H1 (cell line): Measurements from ENCODE around the gene CD247. TPM values are rescaled to one million over a fixed set of nuclear protein-coding genes. Genes with fewer than 3 reads are reported as not detected.

Experiments
- EGR1 ChIP-seq: IDR thresholded peaks from 2 replicates; pipeline ENCODE4 v1.6.1; 2011; ENCODE audit warnings: low read depth, low read length, borderline replicate concordance
- PHF8 ChIP-seq: fragments of 200-600 bp; sonication (generic); conservative IDR thresholded peaks from 2 replicates; pipeline ENCODE4 v1.7.1; 2012; ENCODE audit warnings: low read depth, mild to moderate bottlenecking, inconsistent platforms, low read length, moderate library complexity
- RNF2 ChIP-seq: fragments of 200-900, 300-1000 bp; sonication (generic); IDR thresholded peaks from 2 replicates; pipeline ENCODE4 v1.7.1; 2016; ENCODE audit warnings: borderline replicate concordance, low read depth, mild to moderate bottlenecking, antibody characterized with exemption, low read length; ENCODE audit not compliant: poor library complexity, severe bottlenecking; ENCODE audit errors: missing control alignments
- SP1 ChIP-seq: IDR thresholded peaks from 2 replicates; pipeline ENCODE4 v1.6.1; 2011; ENCODE audit warnings: low read depth, low read length
- SP2 ChIP-seq: IDR thresholded peaks from 2 replicates; pipeline ENCODE4 v1.6.1; 2012; ENCODE audit warnings: mild to moderate bottlenecking, low read length, inconsistent platforms
- polyA plus RNA-seq, 7 experiments: library from polyadenylated mRNA; depleted of rRNA in 3 of 7; stranded (reverse) in 5 of 7; unstranded in 2 of 7; fragments of >200 nt in 5 of 7; fragments of 200-250 nt in 2 of 7; gene quantifications; 1 replicate in 5 of 7; 2 replicates in 1 of 7; 4 replicates in 1 of 7; pipeline versions ENCODE4 v1.2.1 to v1.2.3, GENCODE V29; 2011 to 2013; ENCODE audit warnings: missing spikeins in 2 of 7, mixed read lengths in 2 of 7
- total RNA-seq: library from RNA; stranded (reverse); fragmentation: NEBNext Ultra II Directional; extraction: Animal tissue kit (Norgen Biotek cat#: 25700); gene quantifications from 2 replicates; pipeline ENCODE4 v1.2.1, GENCODE V29; 2021
- TF ChIP-seq, protein P1 (sequence below): fragments of 300-600 bp; sonication (generic); IDR thresholded peaks from 2 replicates; pipeline ENCODE4 v1.7.1; 2012; ENCODE audit warnings: low read length, moderate library complexity, mild to moderate bottlenecking, inconsistent platforms; ENCODE audit not compliant: insufficient replicate concordance

CD247 gene
- total and polyA plus RNA-seq, 2 of the 8 experiments (the other 6 are each of a cell fraction or from before 2014, with no cell fraction given) = 2.0 to 2.2 TPM

DNA sequence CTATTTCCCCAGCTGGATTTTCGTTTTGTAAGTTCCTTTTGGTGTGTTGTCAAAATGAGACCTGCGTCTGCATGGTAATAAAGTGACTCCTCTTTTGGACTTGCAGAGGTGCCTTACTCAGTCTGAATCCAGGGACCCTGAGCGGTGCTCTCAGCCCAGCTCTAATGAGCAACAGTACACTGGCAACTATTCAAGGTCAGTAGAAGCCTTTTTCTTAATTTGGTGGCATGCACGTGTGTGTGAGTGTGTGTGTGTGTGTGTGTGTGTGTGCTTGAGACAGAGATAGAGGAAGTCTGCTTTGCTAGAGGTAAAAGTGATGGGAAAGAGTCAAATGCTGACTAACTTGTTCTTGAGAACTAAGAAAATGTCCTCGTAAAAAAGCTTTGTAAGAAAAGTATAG lies 105.4 kb downstream of the CD247 start (continued):
- TF ChIP-seq, protein P1, sequence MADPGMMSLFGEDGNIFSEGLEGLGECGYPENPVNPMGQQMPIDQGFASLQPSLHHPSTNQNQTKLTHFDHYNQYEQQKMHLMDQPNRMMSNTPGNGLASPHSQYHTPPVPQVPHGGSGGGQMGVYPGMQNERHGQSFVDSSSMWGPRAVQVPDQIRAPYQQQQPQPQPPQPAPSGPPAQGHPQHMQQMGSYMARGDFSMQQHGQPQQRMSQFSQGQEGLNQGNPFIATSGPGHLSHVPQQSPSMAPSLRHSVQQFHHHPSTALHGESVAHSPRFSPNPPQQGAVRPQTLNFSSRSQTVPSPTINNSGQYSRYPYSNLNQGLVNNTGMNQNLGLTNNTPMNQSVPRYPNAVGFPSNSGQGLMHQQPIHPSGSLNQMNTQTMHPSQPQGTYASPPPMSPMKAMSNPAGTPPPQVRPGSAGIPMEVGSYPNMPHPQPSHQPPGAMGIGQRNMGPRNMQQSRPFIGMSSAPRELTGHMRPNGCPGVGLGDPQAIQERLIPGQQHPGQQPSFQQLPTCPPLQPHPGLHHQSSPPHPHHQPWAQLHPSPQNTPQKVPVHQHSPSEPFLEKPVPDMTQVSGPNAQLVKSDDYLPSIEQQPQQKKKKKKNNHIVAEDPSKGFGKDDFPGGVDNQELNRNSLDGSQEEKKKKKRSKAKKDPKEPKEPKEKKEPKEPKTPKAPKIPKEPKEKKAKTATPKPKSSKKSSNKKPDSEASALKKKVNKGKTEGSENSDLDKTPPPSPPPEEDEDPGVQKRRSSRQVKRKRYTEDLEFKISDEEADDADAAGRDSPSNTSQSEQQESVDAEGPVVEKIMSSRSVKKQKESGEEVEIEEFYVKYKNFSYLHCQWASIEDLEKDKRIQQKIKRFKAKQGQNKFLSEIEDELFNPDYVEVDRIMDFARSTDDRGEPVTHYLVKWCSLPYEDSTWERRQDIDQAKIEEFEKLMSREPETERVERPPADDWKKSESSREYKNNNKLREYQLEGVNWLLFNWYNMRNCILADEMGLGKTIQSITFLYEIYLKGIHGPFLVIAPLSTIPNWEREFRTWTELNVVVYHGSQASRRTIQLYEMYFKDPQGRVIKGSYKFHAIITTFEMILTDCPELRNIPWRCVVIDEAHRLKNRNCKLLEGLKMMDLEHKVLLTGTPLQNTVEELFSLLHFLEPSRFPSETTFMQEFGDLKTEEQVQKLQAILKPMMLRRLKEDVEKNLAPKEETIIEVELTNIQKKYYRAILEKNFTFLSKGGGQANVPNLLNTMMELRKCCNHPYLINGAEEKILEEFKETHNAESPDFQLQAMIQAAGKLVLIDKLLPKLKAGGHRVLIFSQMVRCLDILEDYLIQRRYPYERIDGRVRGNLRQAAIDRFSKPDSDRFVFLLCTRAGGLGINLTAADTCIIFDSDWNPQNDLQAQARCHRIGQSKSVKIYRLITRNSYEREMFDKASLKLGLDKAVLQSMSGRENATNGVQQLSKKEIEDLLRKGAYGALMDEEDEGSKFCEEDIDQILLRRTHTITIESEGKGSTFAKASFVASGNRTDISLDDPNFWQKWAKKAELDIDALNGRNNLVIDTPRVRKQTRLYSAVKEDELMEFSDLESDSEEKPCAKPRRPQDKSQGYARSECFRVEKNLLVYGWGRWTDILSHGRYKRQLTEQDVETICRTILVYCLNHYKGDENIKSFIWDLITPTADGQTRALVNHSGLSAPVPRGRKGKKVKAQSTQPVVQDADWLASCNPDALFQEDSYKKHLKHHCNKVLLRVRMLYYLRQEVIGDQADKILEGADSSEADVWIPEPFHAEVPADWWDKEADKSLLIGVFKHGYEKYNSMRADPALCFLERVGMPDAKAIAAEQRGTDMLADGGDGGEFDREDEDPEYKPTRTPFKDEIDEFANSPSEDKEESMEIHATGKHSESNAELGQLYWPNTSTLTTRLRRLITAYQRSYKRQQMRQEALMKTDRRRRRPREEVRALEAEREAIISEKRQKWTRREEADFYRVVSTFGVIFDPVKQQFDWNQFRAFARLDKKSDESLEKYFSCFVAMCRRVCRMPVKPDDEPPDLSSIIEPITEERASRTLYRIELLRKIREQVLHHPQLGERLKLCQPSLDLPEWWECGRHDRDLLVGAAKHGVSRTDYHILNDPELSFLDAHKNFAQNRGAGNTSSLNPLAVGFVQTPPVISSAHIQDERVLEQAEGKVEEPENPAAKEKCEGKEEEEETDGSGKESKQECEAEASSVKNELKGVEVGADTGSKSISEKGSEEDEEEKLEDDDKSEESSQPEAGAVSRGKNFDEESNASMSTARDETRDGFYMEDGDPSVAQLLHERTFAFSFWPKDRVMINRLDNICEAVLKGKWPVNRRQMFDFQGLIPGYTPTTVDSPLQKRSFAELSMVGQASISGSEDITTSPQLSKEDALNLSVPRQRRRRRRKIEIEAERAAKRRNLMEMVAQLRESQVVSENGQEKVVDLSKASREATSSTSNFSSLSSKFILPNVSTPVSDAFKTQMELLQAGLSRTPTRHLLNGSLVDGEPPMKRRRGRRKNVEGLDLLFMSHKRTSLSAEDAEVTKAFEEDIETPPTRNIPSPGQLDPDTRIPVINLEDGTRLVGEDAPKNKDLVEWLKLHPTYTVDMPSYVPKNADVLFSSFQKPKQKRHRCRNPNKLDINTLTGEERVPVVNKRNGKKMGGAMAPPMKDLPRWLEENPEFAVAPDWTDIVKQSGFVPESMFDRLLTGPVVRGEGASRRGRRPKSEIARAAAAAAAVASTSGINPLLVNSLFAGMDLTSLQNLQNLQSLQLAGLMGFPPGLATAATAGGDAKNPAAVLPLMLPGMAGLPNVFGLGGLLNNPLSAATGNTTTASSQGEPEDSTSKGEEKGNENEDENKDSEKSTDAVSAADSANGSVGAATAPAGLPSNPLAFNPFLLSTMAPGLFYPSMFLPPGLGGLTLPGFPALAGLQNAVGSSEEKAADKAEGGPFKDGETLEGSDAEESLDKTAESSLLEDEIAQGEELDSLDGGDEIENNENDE = no peak
- TF ChIP-seq SP1 (no peak), SP2 (no peak), RNF2 (no peak), PHF8 (no peak), EGR1 (no peak)
